HEK293 (cell line): ENCODE measurements around the gene KLF16.

Experiments used
- CTCF ChIA-PET: fragments of 350-600 bp; formaldehyde crosslinking; extraction: SDS; loops from one replicate; lab custom pipeline; 2021; ENCODE audit warnings: antibody characterized with exemption; lab: Yijun Ruan, JAX
- POLR2A ChIA-PET: fragments of 300-600 bp; formaldehyde crosslinking; extraction: SDS; loops from one replicate; lab custom pipeline; 2020; ENCODE audit warnings: antibody characterized with exemption, inconsistent platforms; lab: Yijun Ruan, JAX
- H3K27ac ChIP-seq: fragments of 200-500 bp; sonication (Bioruptor generic); 2 replicates; pipeline ENCODE4 v1.5.1; 2014; ENCODE audit warnings: low read depth, low read length, control low read depth, inconsistent platforms; ENCODE audit errors: extremely low read depth
- H3K36me3 ChIP-seq, 2 experiments: fragments of 200-500 bp in 1 of 2; sonication (Bioruptor generic) in 1 of 2; 1 replicate in 1 of 2; 2 replicates in 1 of 2; pipeline ENCODE4 v1.5.1; 2014 to 2017; ENCODE audit warnings: inconsistent platforms in 2 of 2, low read length in 2 of 2; ENCODE audit not compliant: control insufficient read depth in 2 of 2, insufficient read depth in 1 of 2
- H3K4me1 ChIP-seq: fragments of 200-500 bp; sonication (Bioruptor generic); 2 replicates; pipeline ENCODE4 v1.5.1; 2014; ENCODE audit warnings: mild to moderate bottlenecking, low read length, inconsistent platforms; ENCODE audit not compliant: control insufficient read depth, insufficient read depth
- H3K4me3 ChIP-seq: 2 replicates; pipeline ENCODE4 v1.5.1; 2011; ENCODE audit warnings: low read depth, mild to moderate bottlenecking, control low read depth, low read length, moderate library complexity
- H3K9me3 ChIP-seq: fragments of 200-500 bp; sonication (Bioruptor generic); 2 replicates; pipeline ENCODE4 v1.5.1; 2014; ENCODE audit warnings: low read depth, low read length, inconsistent platforms; ENCODE audit not compliant: control insufficient read depth, insufficient read depth
- KLF16 ChIP-seq: fragments of 450-650 bp; formaldehyde crosslinking; IDR thresholded peaks from 2 replicates; pipeline ENCODE4 v1.5.1; 2017; ENCODE audit warnings: missing biosample characterization, missing genetic modification characterization
- KLF8 ChIP-seq: fragments of 450-650 bp; formaldehyde crosslinking; IDR thresholded peaks from 2 replicates; pipeline ENCODE4 v1.5.1; 2016; ENCODE audit warnings: missing biosample characterization, missing genetic modification characterization
- RBAK ChIP-seq: fragments of 450-650 bp; formaldehyde crosslinking; IDR thresholded peaks from 2 replicates; pipeline ENCODE4 v1.5.1; 2016; ENCODE audit warnings: missing biosample characterization, missing genetic modification characterization
- ZNF140 ChIP-seq: fragments of 450-650 bp; formaldehyde crosslinking; IDR thresholded peaks from 2 replicates; pipeline ENCODE4 v1.5.1; 2016; ENCODE audit warnings: missing biosample characterization, missing genetic modification characterization
- ZNF354C ChIP-seq: fragments of 450-650 bp; formaldehyde crosslinking; IDR thresholded peaks from 2 replicates; pipeline ENCODE4 v1.5.1; 2016; ENCODE audit warnings: missing biosample characterization, missing genetic modification characterization, low read depth, borderline replicate concordance
- ZNF394 ChIP-seq: fragments of 450-650 bp; formaldehyde crosslinking; IDR thresholded peaks from 2 replicates; pipeline ENCODE4 v1.5.1; 2016; ENCODE audit warnings: missing biosample characterization, missing genetic modification characterization, mild to moderate bottlenecking, moderate library complexity, borderline replicate concordance
- ZNF404 ChIP-seq: fragments of 450-650 bp; formaldehyde crosslinking; IDR thresholded peaks from 2 replicates; pipeline ENCODE4 v1.5.1; 2017; ENCODE audit warnings: missing biosample characterization, missing genetic modification characterization
- ZNF426 ChIP-seq: fragments of 450-650 bp; formaldehyde crosslinking; IDR thresholded peaks from 2 replicates; pipeline ENCODE4 v1.5.1; 2017; ENCODE audit warnings: missing biosample characterization, missing genetic modification characterization, mild to moderate bottlenecking, inconsistent platforms, moderate library complexity
- ZNF48 ChIP-seq: fragments of 450-650 bp; formaldehyde crosslinking; IDR thresholded peaks from 2 replicates; pipeline ENCODE4 v1.5.1; 2016; ENCODE audit warnings: missing biosample characterization, missing genetic modification characterization
- ZNF510 ChIP-seq: fragments of 450-650 bp; formaldehyde crosslinking; IDR thresholded peaks from 2 replicates; pipeline ENCODE4 v1.5.1; 2018; ENCODE audit warnings: mild to moderate bottlenecking, missing genetic modification characterization, missing biosample characterization; ENCODE audit not compliant: insufficient replicate concordance
- ZNF544 ChIP-seq: fragments of 450-650 bp; formaldehyde crosslinking; IDR thresholded peaks from 2 replicates; pipeline ENCODE4 v1.5.0; 2017; ENCODE audit warnings: missing biosample characterization, missing genetic modification characterization
- ZNF548 ChIP-seq: fragments of 450-650 bp; formaldehyde crosslinking; IDR thresholded peaks from 2 replicates; pipeline ENCODE4 v1.5.1; 2016; ENCODE audit warnings: missing biosample characterization, missing genetic modification characterization
- ZNF561 ChIP-seq: fragments of 450-650 bp; IDR thresholded peaks from 2 replicates; pipeline ENCODE4 v1.5.1; 2018; ENCODE audit warnings: missing biosample characterization, missing genetic modification characterization, borderline replicate concordance
- ZNF621 ChIP-seq: fragments of 450-650 bp; formaldehyde crosslinking; IDR thresholded peaks from 2 replicates; pipeline ENCODE4 v1.5.1; 2017; ENCODE audit warnings: missing biosample characterization, missing genetic modification characterization
- ZNF623 ChIP-seq: fragments of 450-650 bp; formaldehyde crosslinking; IDR thresholded peaks from 2 replicates; pipeline ENCODE4 v1.5.1; 2016; ENCODE audit warnings: missing biosample characterization, missing genetic modification characterization
- ZNF677 ChIP-seq: fragments of 450-650 bp; IDR thresholded peaks from 2 replicates; pipeline ENCODE4 v1.5.0; 2018; ENCODE audit warnings: missing biosample characterization, mild to moderate bottlenecking, missing genetic modification characterization, moderate library complexity
- ZNF776 ChIP-seq: fragments of 450-650 bp; formaldehyde crosslinking; IDR thresholded peaks from 2 replicates; pipeline ENCODE4 v1.5.0; 2017; ENCODE audit warnings: missing biosample characterization, missing genetic modification characterization, borderline replicate concordance
- ZNF791 ChIP-seq: fragments of 450-650 bp; formaldehyde crosslinking; IDR thresholded peaks from 2 replicates; pipeline ENCODE4 v1.5.1; 2016; ENCODE audit warnings: missing biosample characterization, missing genetic modification characterization
- ZNF792 ChIP-seq: fragments of 450-650 bp; formaldehyde crosslinking; IDR thresholded peaks from 2 replicates; pipeline ENCODE4 v1.5.1; 2016; ENCODE audit warnings: missing biosample characterization, missing genetic modification characterization
- ZNF837 ChIP-seq: fragments of 450-650 bp; formaldehyde crosslinking; IDR thresholded peaks from 2 replicates; pipeline ENCODE4 v1.5.1; 2016; ENCODE audit warnings: missing biosample characterization, missing genetic modification characterization
- ZNF843 ChIP-seq: fragments of 450-650 bp; formaldehyde crosslinking; IDR thresholded peaks from 2 replicates; pipeline ENCODE4 v1.5.1; 2016; ENCODE audit warnings: missing biosample characterization, missing genetic modification characterization
- TF ChIP-seq, protein P1 (sequence below): fragments of 450-650 bp; formaldehyde crosslinking; IDR thresholded peaks from 2 replicates; pipeline ENCODE4 v1.5.1; 2016; ENCODE audit warnings: missing biosample characterization, missing genetic modification characterization
- TF ChIP-seq, protein P2 (sequence below): fragments of 450-650 bp; formaldehyde crosslinking; IDR thresholded peaks from 2 replicates; pipeline ENCODE4 v1.5.1; 2016; ENCODE audit warnings: missing biosample characterization, missing genetic modification characterization
- TF ChIP-seq, protein P3 (sequence below): fragments of 450-650 bp; formaldehyde crosslinking; IDR thresholded peaks from 2 replicates; pipeline ENCODE4 v1.5.1; 2017; ENCODE audit warnings: missing biosample characterization, mild to moderate bottlenecking, missing genetic modification characterization, moderate library complexity
- TF ChIP-seq, protein P4 (sequence below): fragments of 450-650 bp; formaldehyde crosslinking; IDR thresholded peaks from 2 replicates; pipeline ENCODE4 v1.5.1; 2016; ENCODE audit warnings: missing biosample characterization, missing genetic modification characterization
- TF ChIP-seq, protein P5 (sequence below): fragments of 450-650 bp; formaldehyde crosslinking; IDR thresholded peaks from 2 replicates; pipeline ENCODE4 v1.5.1; 2017; ENCODE audit warnings: missing biosample characterization, missing genetic modification characterization
- TF ChIP-seq, protein P6 (sequence below): fragments of 450-650 bp; formaldehyde crosslinking; IDR thresholded peaks from 2 replicates; pipeline ENCODE4 v1.5.1; 2017; ENCODE audit warnings: missing biosample characterization, missing genetic modification characterization

KLF16 gene

DNA sequence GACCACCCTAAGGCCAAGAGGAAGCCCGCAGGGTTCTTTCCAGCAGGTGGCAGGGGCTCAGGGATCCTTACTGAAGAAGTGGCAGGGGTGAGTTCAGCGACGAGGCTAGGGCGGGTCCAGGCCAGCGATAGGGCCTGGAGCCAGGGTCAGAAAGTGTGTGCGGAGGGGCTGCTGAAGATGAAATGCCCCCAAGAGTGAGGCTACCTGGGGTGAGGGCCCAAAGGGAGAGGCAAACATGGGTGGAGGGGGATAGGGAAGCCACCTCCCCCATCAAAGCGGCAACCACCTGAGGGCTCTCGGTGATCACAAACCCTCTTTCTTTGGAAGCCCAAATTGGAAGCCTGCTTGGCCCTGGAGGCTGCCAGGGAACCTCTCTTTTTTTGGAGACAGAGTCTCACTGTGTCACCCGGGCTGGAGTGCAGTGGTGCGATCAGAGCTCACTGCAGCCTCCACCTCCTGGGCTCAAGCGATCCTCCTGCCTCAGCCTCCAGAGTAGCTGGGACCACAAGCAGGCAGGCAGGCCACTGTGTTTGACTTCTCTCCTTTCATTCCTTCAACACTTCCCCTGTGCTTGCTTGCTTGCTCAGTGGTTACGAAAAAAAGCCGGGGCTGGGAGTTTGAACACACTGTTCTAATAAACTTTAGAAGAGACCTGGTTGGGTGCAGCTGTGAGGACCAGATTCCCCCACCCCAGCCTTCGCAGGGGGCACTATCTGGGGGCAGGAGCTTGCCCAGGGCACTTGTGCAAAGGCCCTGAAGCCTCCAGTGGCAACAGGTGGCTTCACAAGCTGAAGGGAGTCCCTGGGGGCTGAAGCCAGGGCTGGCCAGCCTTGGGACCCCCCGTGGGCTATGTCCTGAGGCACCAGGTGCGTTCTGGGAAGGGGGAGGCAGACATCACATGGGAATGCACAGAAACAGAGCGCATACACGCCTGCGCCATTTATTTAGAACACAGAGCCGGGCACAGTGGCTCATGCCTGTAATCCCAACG, 49.9 kb downstream of the KLF16 start (continued):
- TF ChIP-seq, protein P1, sequence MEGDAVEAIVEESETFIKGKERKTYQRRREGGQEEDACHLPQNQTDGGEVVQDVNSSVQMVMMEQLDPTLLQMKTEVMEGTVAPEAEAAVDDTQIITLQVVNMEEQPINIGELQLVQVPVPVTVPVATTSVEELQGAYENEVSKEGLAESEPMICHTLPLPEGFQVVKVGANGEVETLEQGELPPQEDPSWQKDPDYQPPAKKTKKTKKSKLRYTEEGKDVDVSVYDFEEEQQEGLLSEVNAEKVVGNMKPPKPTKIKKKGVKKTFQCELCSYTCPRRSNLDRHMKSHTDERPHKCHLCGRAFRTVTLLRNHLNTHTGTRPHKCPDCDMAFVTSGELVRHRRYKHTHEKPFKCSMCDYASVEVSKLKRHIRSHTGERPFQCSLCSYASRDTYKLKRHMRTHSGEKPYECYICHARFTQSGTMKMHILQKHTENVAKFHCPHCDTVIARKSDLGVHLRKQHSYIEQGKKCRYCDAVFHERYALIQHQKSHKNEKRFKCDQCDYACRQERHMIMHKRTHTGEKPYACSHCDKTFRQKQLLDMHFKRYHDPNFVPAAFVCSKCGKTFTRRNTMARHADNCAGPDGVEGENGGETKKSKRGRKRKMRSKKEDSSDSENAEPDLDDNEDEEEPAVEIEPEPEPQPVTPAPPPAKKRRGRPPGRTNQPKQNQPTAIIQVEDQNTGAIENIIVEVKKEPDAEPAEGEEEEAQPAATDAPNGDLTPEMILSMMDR (tag by site-specific recombination) = no peak
- TF ChIP-seq KLF16 (tag by site-specific recombination) = no peak
- no peak for TF ChIP-seq ZNF140 (tag by site-specific recombination)
- no peak for TF ChIP-seq ZNF544
- peak; percentile 44; the same call in 1 of the 2 replicates for TF ChIP-seq ZNF623
- no peak for TF ChIP-seq RBAK (tag by site-specific recombination)
- TF ChIP-seq ZNF621 (tag by site-specific recombination) = no peak
- TF ChIP-seq ZNF677 (tag by site-specific recombination) = no peak
- no peak for TF ChIP-seq ZNF510 (tag by site-specific recombination)
- TF ChIP-seq ZNF548 = no peak
- no peak for TF ChIP-seq ZNF404 (tag by site-specific recombination)
- TF ChIP-seq ZNF776 (tag by site-specific recombination) = no peak
- TF ChIP-seq ZNF843 (tag by site-specific recombination) = no peak
- no peak for TF ChIP-seq ZNF791 (tag by site-specific recombination)
- no peak for TF ChIP-seq ZNF792
- TF ChIP-seq, protein P2, sequence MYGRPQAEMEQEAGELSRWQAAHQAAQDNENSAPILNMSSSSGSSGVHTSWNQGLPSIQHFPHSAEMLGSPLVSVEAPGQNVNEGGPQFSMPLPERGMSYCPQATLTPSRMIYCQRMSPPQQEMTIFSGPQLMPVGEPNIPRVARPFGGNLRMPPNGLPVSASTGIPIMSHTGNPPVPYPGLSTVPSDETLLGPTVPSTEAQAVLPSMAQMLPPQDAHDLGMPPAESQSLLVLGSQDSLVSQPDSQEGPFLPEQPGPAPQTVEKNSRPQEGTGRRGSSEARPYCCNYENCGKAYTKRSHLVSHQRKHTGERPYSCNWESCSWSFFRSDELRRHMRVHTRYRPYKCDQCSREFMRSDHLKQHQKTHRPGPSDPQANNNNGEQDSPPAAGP (tag by site-specific recombination) = no peak
- no peak for TF ChIP-seq ZNF48
- TF ChIP-seq ZNF426 = no peak

DNA sequence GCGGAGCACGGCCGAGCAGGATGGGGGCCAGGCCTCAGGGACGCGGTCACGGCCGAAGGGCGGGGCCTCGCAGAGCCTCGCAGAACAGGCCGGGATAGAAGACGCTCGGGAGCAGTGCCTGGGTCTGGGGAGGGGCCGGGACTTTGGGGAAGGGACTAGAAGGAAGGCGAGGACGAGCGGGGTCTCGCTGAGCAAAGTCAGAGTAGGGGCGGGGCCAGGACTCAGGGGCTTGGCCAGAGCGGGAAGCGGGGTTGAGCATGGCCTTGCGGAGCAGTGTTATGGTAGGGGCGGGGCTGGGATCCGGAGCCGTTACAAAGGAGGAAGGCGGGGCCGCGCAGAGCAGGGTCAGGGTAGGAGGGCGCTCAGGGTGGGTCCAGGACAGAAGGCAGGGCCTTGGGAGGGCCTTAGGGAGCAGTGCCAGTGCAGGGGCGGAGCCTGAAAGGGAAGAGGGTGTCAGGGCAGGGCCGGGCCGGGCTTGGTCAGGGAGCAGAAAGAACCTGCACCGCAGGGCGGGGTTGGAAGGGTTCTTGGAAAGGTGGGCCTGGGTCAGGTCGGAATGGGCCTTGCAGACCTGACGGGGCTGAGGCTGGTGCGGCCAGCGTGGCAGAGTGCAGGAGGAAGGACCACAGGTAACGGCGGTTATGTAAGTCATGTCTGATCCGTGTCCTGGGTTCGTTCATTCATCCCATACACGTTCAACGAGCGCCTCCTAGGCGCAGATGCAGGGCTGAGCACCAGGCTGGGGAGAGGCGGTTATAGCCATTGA, 50.8 kb downstream of the KLF16 start:
- Histone ChIP-seq H3K27ac (peak overlapping the region; percentile 24; the same call in 1 of the 2 replicates), H3K4me1 (no peaks in the 10 kb centered on the region), H3K4me3 (peak overlapping the region; percentile 48), H3K36me3 (peaks cover 0 to 27% of the 10 kb centered on the region in 2 experiments; a peak in 1 of 3 replicates), H3K9me3 (no peaks in the 10 kb centered on the region)
- POLR2A ChIA-PET = no interaction called here
- CTCF ChIA-PET = interaction anchor here (2.3 kb wide), 1 partner anchor 25 kb away, joined by 15 read pairs; no protein-coding TSS in a partner anchor
- TF ChIP-seq, protein P3, sequence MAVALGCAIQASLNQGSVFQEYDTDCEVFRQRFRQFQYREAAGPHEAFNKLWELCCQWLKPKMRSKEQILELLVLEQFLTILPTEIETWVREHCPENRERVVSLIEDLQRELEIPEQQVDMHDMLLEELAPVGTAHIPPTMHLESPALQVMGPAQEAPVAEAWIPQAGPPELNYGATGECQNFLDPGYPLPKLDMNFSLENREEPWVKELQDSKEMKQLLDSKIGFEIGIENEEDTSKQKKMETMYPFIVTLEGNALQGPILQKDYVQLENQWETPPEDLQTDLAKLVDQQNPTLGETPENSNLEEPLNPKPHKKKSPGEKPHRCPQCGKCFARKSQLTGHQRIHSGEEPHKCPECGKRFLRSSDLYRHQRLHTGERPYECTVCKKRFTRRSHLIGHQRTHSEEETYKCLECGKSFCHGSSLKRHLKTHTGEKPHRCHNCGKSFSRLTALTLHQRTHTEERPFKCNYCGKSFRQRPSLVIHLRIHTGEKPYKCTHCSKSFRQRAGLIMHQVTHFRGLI = no peak
- TF ChIP-seq ZNF776 (tag by site-specific recombination) (no peak), ZNF837 (tag by site-specific recombination) (no peak), ZNF791 (tag by site-specific recombination) (no peak), KLF8 (tag by site-specific recombination) (peak; percentile 86), ZNF354C (tag by site-specific recombination) (no peak), ZNF561 (tag by site-specific recombination) (0 out of 2 replicates have a peak, but pooled peaks have one; percentile 36), ZNF394 (no peak)
- TF ChIP-seq, protein P4, sequence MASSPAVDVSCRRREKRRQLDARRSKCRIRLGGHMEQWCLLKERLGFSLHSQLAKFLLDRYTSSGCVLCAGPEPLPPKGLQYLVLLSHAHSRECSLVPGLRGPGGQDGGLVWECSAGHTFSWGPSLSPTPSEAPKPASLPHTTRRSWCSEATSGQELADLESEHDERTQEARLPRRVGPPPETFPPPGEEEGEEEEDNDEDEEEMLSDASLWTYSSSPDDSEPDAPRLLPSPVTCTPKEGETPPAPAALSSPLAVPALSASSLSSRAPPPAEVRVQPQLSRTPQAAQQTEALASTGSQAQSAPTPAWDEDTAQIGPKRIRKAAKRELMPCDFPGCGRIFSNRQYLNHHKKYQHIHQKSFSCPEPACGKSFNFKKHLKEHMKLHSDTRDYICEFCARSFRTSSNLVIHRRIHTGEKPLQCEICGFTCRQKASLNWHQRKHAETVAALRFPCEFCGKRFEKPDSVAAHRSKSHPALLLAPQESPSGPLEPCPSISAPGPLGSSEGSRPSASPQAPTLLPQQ (tag by site-specific recombination) = peak; percentile 86
- TF ChIP-seq, protein P5, sequence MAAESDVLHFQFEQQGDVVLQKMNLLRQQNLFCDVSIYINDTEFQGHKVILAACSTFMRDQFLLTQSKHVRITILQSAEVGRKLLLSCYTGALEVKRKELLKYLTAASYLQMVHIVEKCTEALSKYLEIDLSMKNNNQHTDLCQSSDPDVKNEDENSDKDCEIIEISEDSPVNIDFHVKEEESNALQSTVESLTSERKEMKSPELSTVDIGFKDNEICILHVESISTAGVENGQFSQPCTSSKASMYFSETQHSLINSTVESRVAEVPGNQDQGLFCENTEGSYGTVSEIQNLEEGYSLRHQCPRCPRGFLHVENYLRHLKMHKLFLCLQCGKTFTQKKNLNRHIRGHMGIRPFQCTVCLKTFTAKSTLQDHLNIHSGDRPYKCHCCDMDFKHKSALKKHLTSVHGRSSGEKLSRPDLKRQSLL (tag by site-specific recombination) = peak; percentile 30; the same call in 1 of the 2 replicates
- TF ChIP-seq, protein P6, sequence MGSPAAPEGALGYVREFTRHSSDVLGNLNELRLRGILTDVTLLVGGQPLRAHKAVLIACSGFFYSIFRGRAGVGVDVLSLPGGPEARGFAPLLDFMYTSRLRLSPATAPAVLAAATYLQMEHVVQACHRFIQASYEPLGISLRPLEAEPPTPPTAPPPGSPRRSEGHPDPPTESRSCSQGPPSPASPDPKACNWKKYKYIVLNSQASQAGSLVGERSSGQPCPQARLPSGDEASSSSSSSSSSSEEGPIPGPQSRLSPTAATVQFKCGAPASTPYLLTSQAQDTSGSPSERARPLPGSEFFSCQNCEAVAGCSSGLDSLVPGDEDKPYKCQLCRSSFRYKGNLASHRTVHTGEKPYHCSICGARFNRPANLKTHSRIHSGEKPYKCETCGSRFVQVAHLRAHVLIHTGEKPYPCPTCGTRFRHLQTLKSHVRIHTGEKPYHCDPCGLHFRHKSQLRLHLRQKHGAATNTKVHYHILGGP = no peak
